Activated gamma-delta T cell treated with Interleukin-2 at 50 U/mL for 16 hours (primary cell): Measurements from ENCODE around the gene CLCNKA.

ENCODE experiments used
- DNase-seq: peaks from one replicate; pipeline ENCODE4 v3.0.0-alpha.2; 2020

CLCNKA gene

GRCh38 chr1:16066245-16066644 is 44.4 kb downstream of the CLCNKA start:
- DNase-seq, result no peak

- no peak for DNase-seq
Observed at GRCh38 chr1:16067127-16067768, 45.4 kb downstream of the CLCNKA start.

- no peak for DNase-seq
Observed at GRCh38 chr1:16067933-16068332, 46.1 kb downstream of the CLCNKA start.

GRCh38 chr1:16068356-16069270 is 46.8 kb downstream of the CLCNKA start:
- DNase-seq, result no peak

- no peak for DNase-seq
Observed at GRCh38 chr1:16070640-16071355, 49.0 kb downstream of the CLCNKA start.

- DNase-seq, result no peak
Observed at GRCh38 chr1:16071614-16072013, 49.8 kb downstream of the CLCNKA start.

- DNase-seq, result no peak
Observed at GRCh38 chr1:16072095-16072494, 50.3 kb downstream of the CLCNKA start.

GRCh38 chr1:16072616-16073484 is 51.0 kb downstream of the CLCNKA start:
- DNase-seq, result no peak

GRCh38 chr1:16073490-16074119 is 51.8 kb downstream of the CLCNKA start, which contains the start of gene FAM131C:
Gene FAM131C (minus strand): TSS chr1:16073651. CDS start chr1:16073442, 209 bp downstream.
- DNase-seq, result peak; percentile 14

- DNase-seq, result no peak
Observed at GRCh38 chr1:16074217-16074616, 52.4 kb downstream of the CLCNKA start.

GRCh38 chr1:16075337-16076030 is 53.6 kb downstream of the CLCNKA start:
- no peak for DNase-seq

- no peak for DNase-seq
Observed at GRCh38 chr1:16076031-16076864, 54.4 kb downstream of the CLCNKA start.

GRCh38 chr1:16076865-16077238 is 55.0 kb downstream of the CLCNKA start:
- no peak for DNase-seq

GRCh38 chr1:16077406-16078245 is 55.8 kb downstream of the CLCNKA start:
- DNase-seq, result no peak

GRCh38 chr1:16078925-16079656 is 57.3 kb downstream of the CLCNKA start:
- DNase-seq, result peak; percentile 75

- DNase-seq, result no peak
Observed at GRCh38 chr1:16080422-16081150, 58.8 kb downstream of the CLCNKA start.

GRCh38 chr1:16081636-16082035 is 59.8 kb downstream of the CLCNKA start:
- DNase-seq, result no peak
